ENCODE results near the gene RPS28. TPM values are rescaled to one million over a fixed set of nuclear protein-coding genes. Genes with fewer than 3 reads are reported as not detected.
"Not testable (repeated sequence)": the region's sequence is repeated elsewhere in the genome, so short reads cannot be mapped to it uniquely, and the experiment has no call there.

RPS28 gene
- polyA plus RNA-seq (2013, experiment 1 of 2) = 1,804 TPM
- 1,761 TPM for polyA plus RNA-seq (2013, experiment 2 of 2)

- Histone ChIP-seq H3K18ac (ENCODE audit: low read length) (peak within 1 kb of the TSS; percentile 53), H3K9ac (ENCODE audit: low read length) (peak within 1 kb of the TSS; percentile 91), H3K27ac (ENCODE audit: low read depth, low read length) (peak within 1 kb of the TSS; percentile 33), H2BK15ac (replicated peaks; ENCODE audit: low read depth) (no peak within 1 kb of the TSS), H2BK120ac (ENCODE audit: low read depth, low read length) (no peak within 1 kb of the TSS), H3K4ac (ENCODE audit: low read depth, low read length) (peak within 1 kb of the TSS; percentile 66), H3K27me3 (ENCODE audit: insufficient read depth, low read length, poor library complexity) (no peaks in the 10 kb centered on the region), H2BK5ac (ENCODE audit: low read length) (peak within 1 kb of the TSS; percentile 57), H3K79me2 (ENCODE audit: control insufficient read depth, insufficient read depth, low read length) (peaks cover 26% of the 10 kb centered on the region), H3K4me3 (ENCODE audit: low read length) (peak within 1 kb of the TSS; percentile 75), H2AK5ac (ENCODE audit: low read length) (peak within 1 kb of the TSS; percentile 52), H3K56ac (ENCODE audit: low read length) (peak within 1 kb of the TSS; percentile 96), H3K4me1 (ENCODE audit: control insufficient read depth, low read depth, low read length) (peaks cover 11% of the 10 kb centered on the region), H4K8ac (ENCODE audit: low read depth, low read length) (no peak within 1 kb of the TSS), H3K4me2 (ENCODE audit: low read length) (peak within 1 kb of the TSS; percentile 95), H3K79me1 (ENCODE audit: low read length) (peaks cover 12% of the 10 kb centered on the region), H3K23ac (ENCODE audit: low read length) (peak within 1 kb of the TSS; percentile 3), H3K36me3 (ENCODE audit: control insufficient read depth, insufficient read depth, low read length) (peaks cover 7% of the 10 kb centered on the region), H4K5ac (ENCODE audit: low read length) (peak within 1 kb of the TSS; percentile 90)
- no CpG with 5 or more reads among the region's 72 CpGs for WGBS (ENCODE audit: extremely low coverage, insufficient coverage, low lambda C conversion rate)
- peak; percentile 97 for DNase-seq
These were observed at the start of gene RPS28, which contains the start of gene NDUFA7 for GRCh38 chr19:8321067-8321985. TSS of gene RPS28 (plus strand) at chr19:8321496. CDS start at chr19:8321531, 35 bp downstream. TSS of gene NDUFA7 (minus strand) at chr19:8321375. CDS start at chr19:8321358, 17 bp downstream.

DNA sequence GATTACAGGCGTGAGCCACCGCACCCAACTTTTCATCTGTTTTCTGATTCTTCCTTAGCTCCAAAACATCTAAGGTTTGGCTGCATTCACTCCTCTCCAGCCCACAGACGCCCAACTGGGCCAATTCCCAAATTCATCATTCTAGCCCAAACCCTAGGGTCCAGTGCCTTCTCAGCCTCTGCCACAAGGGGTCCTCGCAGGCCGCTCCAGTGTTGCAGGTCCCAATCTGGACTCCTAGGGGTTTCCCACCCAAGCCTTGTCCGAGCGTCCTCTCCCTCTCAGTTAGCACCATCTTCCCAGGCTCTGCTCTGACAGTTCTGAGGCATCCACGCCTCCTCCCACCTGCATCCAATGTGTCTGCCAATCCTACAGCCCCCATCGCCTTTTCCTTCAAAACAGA is 44.8 kb upstream of the RPS28 start:
- not testable (repeated sequence) for H3K36me3 ChIP-seq (ENCODE audit: control insufficient read depth, insufficient read depth, low read length); H3K27me3 ChIP-seq (ENCODE audit: insufficient read depth, low read length, poor library complexity); H3K56ac ChIP-seq (ENCODE audit: low read length); H3K4me3 ChIP-seq (ENCODE audit: low read length); H2BK15ac ChIP-seq (replicated peaks; ENCODE audit: low read depth); H3K79me1 ChIP-seq (ENCODE audit: low read length); H3K18ac ChIP-seq (ENCODE audit: low read length); H3K79me2 ChIP-seq (ENCODE audit: control insufficient read depth, insufficient read depth, low read length); H4K8ac ChIP-seq (ENCODE audit: low read depth, low read length); H3K9ac ChIP-seq (ENCODE audit: low read length); H4K5ac ChIP-seq (ENCODE audit: low read length); H3K4me1 ChIP-seq (ENCODE audit: control insufficient read depth, low read depth, low read length); H3K27ac ChIP-seq (ENCODE audit: low read depth, low read length); H3K4ac ChIP-seq (ENCODE audit: low read depth, low read length); H3K4me2 ChIP-seq (ENCODE audit: low read length); H2AK5ac ChIP-seq (ENCODE audit: low read length); H3K23ac ChIP-seq (ENCODE audit: low read length); DNase-seq; H2BK120ac ChIP-seq (ENCODE audit: low read depth, low read length); H2BK5ac ChIP-seq (ENCODE audit: low read length)
- no CpG with 5 or more reads among the region's 9 CpGs for WGBS (ENCODE audit: extremely low coverage, insufficient coverage, low lambda C conversion rate)

- not testable (repeated sequence) for H2BK15ac ChIP-seq (replicated peaks; ENCODE audit: low read depth); H3K79me1 ChIP-seq (ENCODE audit: low read length); H3K4ac ChIP-seq (ENCODE audit: low read depth, low read length); H3K79me2 ChIP-seq (ENCODE audit: control insufficient read depth, insufficient read depth, low read length); H3K27me3 ChIP-seq (ENCODE audit: insufficient read depth, low read length, poor library complexity); H3K9ac ChIP-seq (ENCODE audit: low read length); H2AK5ac ChIP-seq (ENCODE audit: low read length); H3K4me3 ChIP-seq (ENCODE audit: low read length); H3K36me3 ChIP-seq (ENCODE audit: control insufficient read depth, insufficient read depth, low read length); H3K4me1 ChIP-seq (ENCODE audit: control insufficient read depth, low read depth, low read length); H3K23ac ChIP-seq (ENCODE audit: low read length); H2BK5ac ChIP-seq (ENCODE audit: low read length); H4K8ac ChIP-seq (ENCODE audit: low read depth, low read length); H3K18ac ChIP-seq (ENCODE audit: low read length); H4K5ac ChIP-seq (ENCODE audit: low read length); H3K56ac ChIP-seq (ENCODE audit: low read length); H3K4me2 ChIP-seq (ENCODE audit: low read length); DNase-seq; H2BK120ac ChIP-seq (ENCODE audit: low read depth, low read length); H3K27ac ChIP-seq (ENCODE audit: low read depth, low read length)
- WGBS (ENCODE audit: extremely low coverage, insufficient coverage, low lambda C conversion rate) = no CpG with 5 or more reads among the region's 9 CpGs
These were observed 30.0 kb upstream of the RPS28 start for GRCh38 chr19:8291337-8291736.

DNA sequence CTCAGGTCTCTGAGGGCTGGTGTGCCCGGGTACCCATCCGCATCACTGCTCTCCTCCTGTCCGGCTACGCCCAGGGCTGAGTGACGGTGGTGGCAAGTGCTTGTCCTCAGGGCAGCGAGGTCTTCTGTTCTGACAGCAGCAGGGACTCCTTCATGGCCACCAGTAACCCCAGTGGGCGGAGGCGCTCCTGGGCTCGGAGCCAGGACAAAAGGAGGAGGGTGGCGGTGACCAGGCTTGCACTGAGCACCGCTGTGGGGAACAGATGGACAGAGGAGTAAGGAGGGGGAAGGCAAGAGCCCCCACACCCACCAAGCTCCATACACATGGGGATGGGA is 19.0 kb upstream of the RPS28 start:
- H3K79me2 ChIP-seq (ENCODE audit: control insufficient read depth, insufficient read depth, low read length) = no peaks in the 10 kb centered on the region
- H3K4me1 ChIP-seq (ENCODE audit: control insufficient read depth, low read depth, low read length) = no peaks in the 10 kb centered on the region
- peaks cover 2% of the 10 kb centered on the region for H3K79me1 ChIP-seq (ENCODE audit: low read length)
- no peak overlapping the region for H3K27ac ChIP-seq (ENCODE audit: low read depth, low read length)
- no peak overlapping the region for H2BK5ac ChIP-seq (ENCODE audit: low read length)
- no peak overlapping the region for H3K4me2 ChIP-seq (ENCODE audit: low read length)
- H3K23ac ChIP-seq (ENCODE audit: low read length) = no peak overlapping the region
- no peak overlapping the region for H2BK120ac ChIP-seq (ENCODE audit: low read depth, low read length)
- no peak overlapping the region for H2BK15ac ChIP-seq (replicated peaks; ENCODE audit: low read depth)
- H3K18ac ChIP-seq (ENCODE audit: low read length) = no peak overlapping the region
- H3K27me3 ChIP-seq (ENCODE audit: insufficient read depth, low read length, poor library complexity) = no peaks in the 10 kb centered on the region
- H4K5ac ChIP-seq (ENCODE audit: low read length) = no peak overlapping the region
- H2AK5ac ChIP-seq (ENCODE audit: low read length) = no peak overlapping the region
- no CpG with 5 or more reads among the region's 11 CpGs for WGBS (ENCODE audit: extremely low coverage, insufficient coverage, low lambda C conversion rate)
- no peak overlapping the region for H3K4me3 ChIP-seq (ENCODE audit: low read length)
- no peak overlapping the region for H3K56ac ChIP-seq (ENCODE audit: low read length)
- no peak overlapping the region for H3K4ac ChIP-seq (ENCODE audit: low read depth, low read length)
- no peak for DNase-seq
- no peak overlapping the region for H3K9ac ChIP-seq (ENCODE audit: low read length)
- no peak overlapping the region for H4K8ac ChIP-seq (ENCODE audit: low read depth, low read length)
- H3K36me3 ChIP-seq (ENCODE audit: control insufficient read depth, insufficient read depth, low read length) = no peaks in the 10 kb centered on the region

DNA sequence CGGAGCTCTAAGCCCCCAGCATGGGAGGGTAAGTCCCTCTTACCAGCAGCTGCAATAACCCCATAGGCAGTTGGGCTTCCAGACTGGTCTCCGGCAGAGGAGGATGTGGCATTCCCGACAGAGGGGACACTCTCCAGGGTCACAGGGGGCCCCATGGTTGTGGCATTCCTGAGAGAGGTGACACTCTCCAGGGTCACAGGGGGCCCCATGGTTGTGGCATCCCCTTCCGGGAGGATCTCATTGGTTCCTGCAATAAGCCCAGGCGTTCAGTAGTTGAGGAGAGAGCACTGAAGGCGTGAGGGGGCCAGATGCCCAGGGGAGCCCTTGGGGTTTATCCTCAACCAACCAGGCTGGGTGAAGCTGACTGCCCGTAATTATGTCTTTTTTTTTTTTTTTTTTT is 18.6 kb upstream of the RPS28 start:
- no peak overlapping the region for H2BK5ac ChIP-seq (ENCODE audit: low read length)
- H2BK15ac ChIP-seq (replicated peaks; ENCODE audit: low read depth) = no peak overlapping the region
- no peak overlapping the region for H2AK5ac ChIP-seq (ENCODE audit: low read length)
- peaks cover 2% of the 10 kb centered on the region for H3K79me2 ChIP-seq (ENCODE audit: control insufficient read depth, insufficient read depth, low read length)
- no CpG with 5 or more reads among the region's 7 CpGs for WGBS (ENCODE audit: extremely low coverage, insufficient coverage, low lambda C conversion rate)
- H3K4ac ChIP-seq (ENCODE audit: low read depth, low read length) = no peak overlapping the region
- no peaks in the 10 kb centered on the region for H3K27me3 ChIP-seq (ENCODE audit: insufficient read depth, low read length, poor library complexity)
- no peak overlapping the region for H3K4me3 ChIP-seq (ENCODE audit: low read length)
- no peak overlapping the region for H3K23ac ChIP-seq (ENCODE audit: low read length)
- no peak overlapping the region for H3K27ac ChIP-seq (ENCODE audit: low read depth, low read length)
- peaks cover 5% of the 10 kb centered on the region for H3K79me1 ChIP-seq (ENCODE audit: low read length)
- H3K4me2 ChIP-seq (ENCODE audit: low read length) = no peak overlapping the region
- no peak overlapping the region for H2BK120ac ChIP-seq (ENCODE audit: low read depth, low read length)
- H3K9ac ChIP-seq (ENCODE audit: low read length) = no peak overlapping the region
- no peak overlapping the region for H4K5ac ChIP-seq (ENCODE audit: low read length)
- H4K8ac ChIP-seq (ENCODE audit: low read depth, low read length) = no peak overlapping the region
- H3K56ac ChIP-seq (ENCODE audit: low read length) = no peak overlapping the region
- no peaks in the 10 kb centered on the region for H3K4me1 ChIP-seq (ENCODE audit: control insufficient read depth, low read depth, low read length)
- H3K18ac ChIP-seq (ENCODE audit: low read length) = no peak overlapping the region
- no peak for DNase-seq
- H3K36me3 ChIP-seq (ENCODE audit: control insufficient read depth, insufficient read depth, low read length) = no peaks in the 10 kb centered on the region

Data from mesendoderm (in vitro differentiated cells).